ENCODE results near the gene ZNF804B.

The ZNF804B gene

GRCh38 chr7:88835147-88835728, 75.7 kb downstream of the ZNF804B start:
- peak; percentile 3 for DNase-seq (ENCODE audit: low read depth)

- DNase-seq (ENCODE audit: low read depth), result no peak
Observed at GRCh38 chr7:88842201-88842600, 82.7 kb downstream of the ZNF804B start.

GRCh38 chr7:88845091-88845490, 85.6 kb downstream of the ZNF804B start:
- no peak for DNase-seq (ENCODE audit: low read depth)

GRCh38 chr7:88851220-88851619, 91.7 kb downstream of the ZNF804B start:
- DNase-seq (ENCODE audit: low read depth), result no peak

- no peak for DNase-seq (ENCODE audit: low read depth)
Observed at GRCh38 chr7:88859288-88859687, 99.8 kb downstream of the ZNF804B start.

- no peak for DNase-seq (ENCODE audit: low read depth)
Observed at GRCh38 chr7:88866265-88866863, 106.9 kb downstream of the ZNF804B start.

- no peak for DNase-seq (ENCODE audit: low read depth)
Observed at GRCh38 chr7:88867158-88867557, 107.7 kb downstream of the ZNF804B start.

- DNase-seq (ENCODE audit: low read depth), result no peak
Observed at GRCh38 chr7:88868456-88868855, 109.0 kb downstream of the ZNF804B start.

GRCh38 chr7:88881136-88881535, 121.6 kb downstream of the ZNF804B start:
- DNase-seq (ENCODE audit: low read depth), result no peak

- DNase-seq (ENCODE audit: low read depth), result no peak
Observed at GRCh38 chr7:88885131-88885530, 125.6 kb downstream of the ZNF804B start.

- DNase-seq (ENCODE audit: low read depth), result no peak
Observed at GRCh38 chr7:88888684-88889083, 129.2 kb downstream of the ZNF804B start.

GRCh38 chr7:88910516-88910915, 151.0 kb downstream of the ZNF804B start:
- no peak for DNase-seq (ENCODE audit: low read depth)

- no peak for DNase-seq (ENCODE audit: low read depth)
Observed at GRCh38 chr7:88912852-88913251, 153.4 kb downstream of the ZNF804B start.

GRCh38 chr7:88915615-88916014, 156.1 kb downstream of the ZNF804B start:
- DNase-seq (ENCODE audit: low read depth), result no peak

- no peak for DNase-seq (ENCODE audit: low read depth)
Observed at GRCh38 chr7:88919478-88920131, 160.1 kb downstream of the ZNF804B start.

- no peak for DNase-seq (ENCODE audit: low read depth)
Observed at GRCh38 chr7:88922944-88923343, 163.4 kb downstream of the ZNF804B start.

- no peak for DNase-seq (ENCODE audit: low read depth)
Observed at GRCh38 chr7:88928276-88928675, 168.8 kb downstream of the ZNF804B start.

- no peak for DNase-seq (ENCODE audit: low read depth)
Observed at GRCh38 chr7:88929719-88930118, 170.2 kb downstream of the ZNF804B start.

GRCh38 chr7:88933285-88933684, 173.8 kb downstream of the ZNF804B start:
- no peak for DNase-seq (ENCODE audit: low read depth)

GRCh38 chr7:88942815-88943501, 183.5 kb downstream of the ZNF804B start:
- DNase-seq (ENCODE audit: low read depth), result no peak

- DNase-seq (ENCODE audit: low read depth), result no peak
Observed at GRCh38 chr7:88951826-88952225, 192.3 kb downstream of the ZNF804B start.

- DNase-seq (ENCODE audit: low read depth), result no peak
Observed at GRCh38 chr7:88964418-88964817, 204.9 kb downstream of the ZNF804B start.

GRCh38 chr7:88965371-88965770, 205.9 kb downstream of the ZNF804B start:
- no peak for DNase-seq (ENCODE audit: low read depth)

Measured in non-pigmented ciliary epithelial cell (primary cell).